Pancreas (tissue), 10 donors: ENCODE data around the gene EPHA6. TPM values are rescaled to one million over a fixed set of nuclear protein-coding genes. Genes with fewer than 3 reads are reported as not detected.
A peak's percentile ranks its signal among the peaks of the same experiment; 100 is the strongest.

Source experiments
- ATAC-seq, 4 donors: fragments of 200-7000 bp; cut with Tn5 transposase; one replicate each; pipeline versions ENCODE4 v1.8.0 to v1.9.1; 2020; ENCODE audit warnings: mild to moderate bottlenecking in 4 of 4, moderate library complexity in 4 of 4
- DNase-seq, 6 donors: peaks; one replicate each; pipeline ENCODE4 v3.0.0-alpha.2; 2020
- FAIRE-seq: peaks from 2 replicates; lab custom pipeline; 2012; peaks lifted over from hg19 to GRCh38; lab: Jason Lieb, UNC
- H3K27ac ChIP-seq, 4 donors: fragments of 200-600 bp; sonication (generic); 1 replicate in 3 of 4; 2 replicates in 1 of 4; pipeline versions ENCODE4 v1.5.0 to v1.8.0; 2020
- H3K27me3 ChIP-seq, 4 donors: fragments of 200-600 bp; one replicate each; pipeline ENCODE4 v1.8.0; 2021
- H3K36me3 ChIP-seq, 3 donors: fragments of 200-600 bp; sonication (generic) in 1 of 3; one replicate each; pipeline versions ENCODE4 v1.5.0 to v1.8.0; 2020 to 2021
- H3K4me1 ChIP-seq, 3 donors: fragments of 200-600 bp; one replicate each; pipeline ENCODE4 v1.8.0; 2021
- H3K4me3 ChIP-seq, 4 donors: fragments of 200-600 bp; sonication (generic) in 2 of 4; one replicate each; pipeline versions ENCODE4 v1.5.0 to v1.8.0; 2020 to 2021
- H3K9me3 ChIP-seq, 4 donors: fragments of 200-600 bp; one replicate each; pipeline ENCODE4 v1.8.0; 2021
- WGBS, 2 donors: extraction: QIAGEN DNeasy Blood & Tissue Kit; methylation state at CpG; one replicate each; pipeline ENCODE4 v1.1.7; 2013; 5-methylcytosine and 5-hydroxymethylcytosine counted together
- intact Hi-C, 3 donors: fragments of 100-400 bp; cut with DNase I; formaldehyde crosslinking; loops; one replicate each; pipeline versions ENCODE4 v1.11.1 to v1.14.2; 2022
- polyA plus RNA-seq, 2 donors: library from polyadenylated mRNA; stranded (reverse); fragments of 200-250 nt; gene quantifications; one replicate each; pipeline ENCODE4 v1.2.3, GENCODE V29; 2013
- total RNA-seq, 6 donors: library from RNA; stranded (reverse); fragmentation: NEBNext Ultra II Directional in 4 of 6; extraction: Animal tissue kit (Norgen Biotek cat#: 25700) in 4 of 6; gene quantifications; one replicate each; pipeline versions ENCODE4 v1.2.1 to v1.2.4, GENCODE V29; 2021 to 2023
- TF ChIP-seq, protein P1 (sequence below), 4 donors: fragments of 200-600 bp; sonication (generic) in 3 of 4; IDR thresholded peaks; one replicate each; pipeline versions ENCODE4 v1.5.0 to v1.8.0; 2021; ENCODE audit warnings: antibody characterized with exemption in 4 of 4
- donor health status: healthy with polysubstance abuse.
- donor health status: DM: no; HTN: no; CAD: no; lungs with moderate emphysema.
- donor health status: DM: no; HTN: no; CAD: no.
- donor health status: control.
- donor health status: control.
- donor health status: Bipolar disorder and iron deficiency.
- donor health status: DM: yes; HTN: yes; CAD: no.
- donor health status: DM: no; HTN: no; CAD: no.
- donor health status: DM: no; HTN: no; CAD: no.
- donor health status: DM: yes; HTN: yes; CAD: no.

EPHA6 gene
- 1 to 10 TPM in 1 of 6 donors, under 1 TPM in 5; 0.19 to 1.1 (median 0.64) TPM for total RNA-seq
- under 1 TPM; 0.15 to 0.59 TPM for polyA plus RNA-seq

DNA sequence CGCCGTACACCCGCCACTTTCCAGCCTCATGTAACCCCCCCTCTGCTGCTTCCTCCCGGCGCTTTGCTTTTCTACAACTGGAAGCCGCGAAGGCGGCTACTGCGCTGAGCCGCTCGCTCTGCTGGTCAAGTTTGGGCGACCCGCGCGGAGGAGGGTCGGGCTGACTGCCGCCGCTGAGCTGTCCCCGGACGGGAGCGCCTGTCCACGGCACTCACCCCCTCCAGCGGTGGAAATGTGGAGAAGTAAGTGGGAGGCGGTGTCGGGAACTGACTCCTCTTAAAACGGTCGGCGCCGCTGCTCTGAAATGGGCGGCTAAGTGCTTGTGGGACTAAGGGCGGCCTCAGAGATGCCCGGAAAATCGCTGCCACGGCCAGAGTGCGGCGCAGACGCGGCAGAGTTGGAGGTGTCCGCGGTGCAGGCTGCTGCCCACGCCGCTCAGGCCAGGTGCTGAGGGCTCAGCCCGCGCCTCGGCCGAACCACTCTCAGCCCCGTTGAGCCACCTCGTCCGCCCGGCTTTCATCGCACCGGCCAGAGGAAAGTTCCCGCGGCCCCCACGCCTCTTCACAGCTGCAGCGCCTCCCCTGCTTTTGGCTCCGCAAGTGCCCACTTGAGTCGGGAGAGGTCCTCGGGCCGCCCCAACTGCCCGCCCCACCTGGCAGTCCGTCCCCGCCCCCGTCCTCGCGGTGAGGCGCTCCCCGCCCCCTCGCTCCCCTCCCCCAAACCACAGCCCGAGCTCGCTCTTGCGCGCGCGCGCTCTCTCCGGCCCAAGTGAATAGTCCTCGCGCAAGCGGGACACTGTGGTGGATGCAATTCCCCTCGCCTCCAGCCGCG lies at the start of gene EPHA6:
EPHA6 (plus strand) TSS at position 775 of the 831 bp plus-strand sequence.
- Histone ChIP-seq H3K9me3 (no peaks in the 10 kb centered on the region), H3K27me3 (peaks cover 0 to 17% (median 3%) of the 10 kb centered on the region in 4 donors), H3K36me3 (no peaks in the 10 kb centered on the region), H3K27ac (peak within 1 kb of the TSS in 2 of 4 donors; percentile 23 to 64), H3K4me1 (no peaks in the 10 kb centered on the region), H3K4me3 (peak within 1 kb of the TSS; percentile 44 to 65 (median 60))
- peak; percentile 63 to 80 (median 76) for ATAC-seq
- FAIRE-seq, result no peak
- WGBS, 2 donors, result 0 to 2% methylated on average over 77 to 83 of the region's 83 CpGs
- intact Hi-C loops, result no loop called here
- TF ChIP-seq, protein P1, sequence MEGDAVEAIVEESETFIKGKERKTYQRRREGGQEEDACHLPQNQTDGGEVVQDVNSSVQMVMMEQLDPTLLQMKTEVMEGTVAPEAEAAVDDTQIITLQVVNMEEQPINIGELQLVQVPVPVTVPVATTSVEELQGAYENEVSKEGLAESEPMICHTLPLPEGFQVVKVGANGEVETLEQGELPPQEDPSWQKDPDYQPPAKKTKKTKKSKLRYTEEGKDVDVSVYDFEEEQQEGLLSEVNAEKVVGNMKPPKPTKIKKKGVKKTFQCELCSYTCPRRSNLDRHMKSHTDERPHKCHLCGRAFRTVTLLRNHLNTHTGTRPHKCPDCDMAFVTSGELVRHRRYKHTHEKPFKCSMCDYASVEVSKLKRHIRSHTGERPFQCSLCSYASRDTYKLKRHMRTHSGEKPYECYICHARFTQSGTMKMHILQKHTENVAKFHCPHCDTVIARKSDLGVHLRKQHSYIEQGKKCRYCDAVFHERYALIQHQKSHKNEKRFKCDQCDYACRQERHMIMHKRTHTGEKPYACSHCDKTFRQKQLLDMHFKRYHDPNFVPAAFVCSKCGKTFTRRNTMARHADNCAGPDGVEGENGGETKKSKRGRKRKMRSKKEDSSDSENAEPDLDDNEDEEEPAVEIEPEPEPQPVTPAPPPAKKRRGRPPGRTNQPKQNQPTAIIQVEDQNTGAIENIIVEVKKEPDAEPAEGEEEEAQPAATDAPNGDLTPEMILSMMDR (IDR thresholded peaks at IDR 0.05), result no peak
- DNase-seq, result peak; percentile 22 to 81 (median 57)

DNA sequence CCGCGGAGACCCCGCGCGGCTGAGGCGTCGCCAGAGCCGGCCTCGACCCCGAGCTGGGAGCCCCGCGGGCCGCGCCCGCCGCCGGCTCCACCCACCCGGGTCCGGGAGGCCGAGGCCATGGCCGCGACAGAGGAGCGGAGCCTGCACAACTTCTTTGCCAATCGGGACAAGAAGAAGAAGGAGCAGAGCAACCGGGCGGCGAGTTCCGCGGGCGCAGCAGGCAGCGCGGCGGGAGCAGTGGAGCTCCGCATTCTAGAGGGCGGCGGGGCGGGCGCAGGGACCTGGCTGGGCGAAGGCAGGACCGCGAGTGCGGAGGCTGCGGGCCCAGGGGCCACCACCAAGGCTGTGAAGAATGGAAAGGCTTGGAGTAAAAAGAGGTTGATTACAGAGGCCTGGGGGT lies 37.6 kb upstream of the EPHA6 start:
- ATAC-seq (no peak), DNase-seq (peak in 2 of 6 donors; percentile 8 to 34), FAIRE-seq (no peak)
- Histone ChIP-seq H3K9me3 (no peaks in the 10 kb centered on the region), H3K4me3 (no peak overlapping the region), H3K27ac (no peak overlapping the region), H3K4me1 (no peaks in the 10 kb centered on the region), H3K36me3 (no peaks in the 10 kb centered on the region), H3K27me3 (no peaks in the 10 kb centered on the region)
- intact Hi-C loops, result no loop called here
- TF ChIP-seq, protein P1 (IDR thresholded peaks at IDR 0.05), result no peak
- WGBS, 2 donors, result 50 to 60% methylated on average over 43 of the region's 43 CpGs

DNA sequence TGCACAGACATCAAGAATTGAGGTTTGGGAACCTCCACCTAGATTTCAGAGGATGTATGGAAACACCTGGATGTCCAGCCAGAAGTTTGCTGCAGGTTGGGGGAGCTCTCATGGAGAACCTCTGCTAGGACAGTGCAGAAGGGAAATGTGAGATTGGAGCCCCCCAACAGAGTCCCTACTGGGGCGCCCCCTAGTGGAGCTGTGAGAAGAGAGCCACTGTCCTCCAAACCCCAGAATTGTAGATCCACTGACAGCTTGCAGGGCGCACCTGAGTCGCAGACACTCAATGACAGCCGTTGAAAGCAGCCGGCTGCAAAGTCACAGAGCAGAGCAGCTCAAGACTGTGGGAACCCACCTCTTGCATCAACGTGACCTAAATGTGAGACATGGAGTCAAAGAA lies 34.6 kb upstream of the EPHA6 start:
- no peak overlapping the region for H3K27ac ChIP-seq
- no peaks in the 10 kb centered on the region for H3K27me3 ChIP-seq
- ATAC-seq, result no peak
- no peaks in the 10 kb centered on the region for H3K9me3 ChIP-seq
- WGBS, 2 donors, result 68 to 74% methylated on average over 6 of the region's 6 CpGs
- no peak for DNase-seq
- intact Hi-C loops, result no loop called here
- H3K4me1 ChIP-seq, result no peaks in the 10 kb centered on the region
- H3K4me3 ChIP-seq, result no peak overlapping the region
- H3K36me3 ChIP-seq, result no peaks in the 10 kb centered on the region
- FAIRE-seq, result no peak
- TF ChIP-seq, protein P1 (IDR thresholded peaks at IDR 0.05), result no peak

DNA sequence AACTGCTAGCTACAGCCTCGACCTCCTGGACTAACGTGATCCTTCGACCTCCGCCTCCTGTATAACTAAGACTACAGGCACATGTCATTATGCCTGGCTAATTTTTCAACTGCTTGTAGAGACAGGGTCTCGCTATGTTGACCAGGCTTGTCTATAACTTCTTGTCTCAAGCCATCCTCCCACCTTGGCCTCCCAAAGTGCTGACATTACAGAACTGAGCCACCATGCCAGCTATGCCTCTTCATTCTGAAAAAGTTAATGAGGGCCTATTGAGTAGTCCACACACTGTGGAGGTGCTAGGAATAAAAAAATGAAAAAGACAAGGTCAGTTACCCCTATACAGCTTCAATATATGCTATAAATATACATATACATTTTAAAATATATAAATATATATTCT lies 18.3 kb upstream of the EPHA6 start:
- TF ChIP-seq, protein P1 (IDR thresholded peaks at IDR 0.05), result no peak
- H3K36me3 ChIP-seq, result no peaks in the 10 kb centered on the region
- H3K27ac ChIP-seq, result no peak overlapping the region
- 82 to 87% methylated on average over 5 of the region's 5 CpGs for WGBS, 2 donors
- no peaks in the 10 kb centered on the region for H3K27me3 ChIP-seq
- no peak overlapping the region for H3K4me3 ChIP-seq
- intact Hi-C loops, result no loop called here
- ATAC-seq, result no peak
- H3K4me1 ChIP-seq, result no peaks in the 10 kb centered on the region
- no peak for DNase-seq
- no peaks in the 10 kb centered on the region for H3K9me3 ChIP-seq
- FAIRE-seq, result no peak

DNA sequence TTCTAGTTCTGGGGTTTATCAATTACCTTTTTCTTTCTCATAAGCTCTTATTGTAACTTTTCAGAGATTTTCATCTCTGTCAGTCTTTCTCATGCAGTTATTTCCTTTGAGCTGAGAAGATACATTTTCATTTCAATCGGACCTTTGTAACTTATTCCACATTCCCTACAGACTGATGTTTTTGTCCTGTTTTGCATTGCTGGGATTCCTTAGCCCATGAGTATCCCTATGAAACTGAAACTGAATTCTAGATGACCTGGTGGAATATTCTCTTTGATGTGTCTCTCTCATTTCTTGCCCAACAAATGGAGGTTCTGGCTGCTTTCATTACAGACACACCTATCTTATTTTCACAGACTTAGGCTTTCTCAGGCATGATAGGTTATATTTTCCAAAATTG lies 10.5 kb upstream of the EPHA6 start:
- no peak overlapping the region for H3K4me3 ChIP-seq
- 51 to 67% methylated on average over 1 of the region's 1 CpG for WGBS, 2 donors
- intact Hi-C loops, result no loop called here
- no peaks in the 10 kb centered on the region for H3K4me1 ChIP-seq
- no peaks in the 10 kb centered on the region for H3K9me3 ChIP-seq
- H3K27me3 ChIP-seq, result peaks cover 0 to 27% (median 7%) of the 10 kb centered on the region in 4 donors
- no peaks in the 10 kb centered on the region for H3K36me3 ChIP-seq
- no peak for FAIRE-seq
- TF ChIP-seq, protein P1 (IDR thresholded peaks at IDR 0.05), result no peak
- ATAC-seq, result no peak
- H3K27ac ChIP-seq, result no peak overlapping the region
- no peak for DNase-seq
